ENCODE measurements around the gene SELE. TPM values are rescaled to one million over a fixed set of nuclear protein-coding genes. Genes with fewer than 3 reads are reported as not detected.
A peak's percentile ranks its signal among the peaks of the same experiment; 100 is the strongest.

Gene SELE
- total and polyA plus RNA-seq, 4 donors, result 0.18 to 38.8 (median 14.8) TPM; not detected in 1

DNA sequence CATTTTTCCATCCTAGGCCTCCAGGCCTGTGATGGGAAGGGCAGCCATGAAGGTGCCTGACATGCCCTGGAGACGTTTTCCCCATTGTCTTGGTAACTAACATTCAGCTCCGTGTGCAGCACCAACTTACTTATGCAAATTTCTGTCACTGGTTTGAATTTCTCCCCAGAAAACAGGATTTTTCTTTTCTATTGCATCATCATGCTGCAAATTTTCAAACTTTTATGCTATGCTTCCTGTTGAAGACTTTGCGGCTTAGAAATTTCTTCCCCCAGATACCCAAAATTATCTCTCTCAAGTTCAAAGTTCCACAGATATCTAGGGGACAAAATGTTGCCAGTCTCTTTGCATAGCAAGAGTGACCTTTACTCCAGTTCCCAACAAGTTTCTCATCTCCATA is 25.2 kb upstream of the SELE start:
- no peaks in the 10 kb centered on the region for H3K4me1 ChIP-seq (ENCODE audit: control insufficient read depth in 1 of 2, insufficient read depth in 2 of 2, low read length in 2 of 2)
- no peak overlapping the region for H3K4me3 ChIP-seq (ENCODE audit: low read length in 2 of 2)
- H3K36me3 ChIP-seq (ENCODE audit: control insufficient read depth in 1 of 2, insufficient read depth in 2 of 2, low read length in 1 of 2), result no peaks in the 10 kb centered on the region
- no peaks in the 10 kb centered on the region for H3K27me3 ChIP-seq (ENCODE audit: control insufficient read depth in 1 of 2, insufficient read depth in 2 of 2, low read length in 1 of 2)
- ATAC-seq (ENCODE audit: low FRiP score) (no peak), DNase-seq (no peak)
- H3K9me3 ChIP-seq (ENCODE audit: control insufficient read depth, low read length), result no peaks in the 10 kb centered on the region
- 77 to 82% methylated on average over 3 of the region's 3 CpGs for WGBS, 2 donors
- intact Hi-C loops (cut with DNase I), result no loop called here
- H3K27ac ChIP-seq (ENCODE audit: low read depth in 1 of 2, low read length in 2 of 2), result no peak overlapping the region

DNA sequence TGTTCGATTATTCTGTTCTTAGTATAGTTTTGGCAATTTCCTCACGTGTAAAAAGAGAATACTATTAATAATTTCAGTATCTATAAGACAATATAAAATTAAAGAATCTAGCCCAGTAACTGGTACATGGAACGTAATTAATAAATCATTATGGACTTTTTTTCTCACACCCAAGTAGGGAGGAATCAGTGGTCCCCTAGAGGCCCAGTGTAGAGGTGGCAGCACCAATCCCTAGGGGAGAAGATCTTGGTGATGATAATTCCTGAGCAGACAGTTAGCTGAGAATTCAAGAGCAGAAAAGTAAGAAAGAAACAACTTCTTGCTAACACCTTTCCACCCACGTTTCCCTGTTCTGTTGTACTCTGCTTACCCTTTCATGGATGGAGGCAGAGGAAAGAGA is 19.7 kb upstream of the SELE start:
- H3K9me3 ChIP-seq (ENCODE audit: control insufficient read depth, low read length), result no peaks in the 10 kb centered on the region
- no peaks in the 10 kb centered on the region for H3K27me3 ChIP-seq (ENCODE audit: control insufficient read depth in 1 of 2, insufficient read depth in 2 of 2, low read length in 1 of 2)
- intact Hi-C loops (cut with DNase I), result no loop called here
- H3K4me3 ChIP-seq (ENCODE audit: low read length in 2 of 2), result no peak overlapping the region
- WGBS, 2 donors, result 56 to 58% methylated on average over 4 of the region's 4 CpGs
- ATAC-seq (ENCODE audit: low FRiP score) (no peak), DNase-seq (no peak)
- H3K36me3 ChIP-seq (ENCODE audit: control insufficient read depth in 1 of 2, insufficient read depth in 2 of 2, low read length in 1 of 2), result no peaks in the 10 kb centered on the region
- no peak overlapping the region for H3K27ac ChIP-seq (ENCODE audit: low read depth in 1 of 2, low read length in 2 of 2)
- no peaks in the 10 kb centered on the region for H3K4me1 ChIP-seq (ENCODE audit: control insufficient read depth in 1 of 2, insufficient read depth in 2 of 2, low read length in 2 of 2)

DNA sequence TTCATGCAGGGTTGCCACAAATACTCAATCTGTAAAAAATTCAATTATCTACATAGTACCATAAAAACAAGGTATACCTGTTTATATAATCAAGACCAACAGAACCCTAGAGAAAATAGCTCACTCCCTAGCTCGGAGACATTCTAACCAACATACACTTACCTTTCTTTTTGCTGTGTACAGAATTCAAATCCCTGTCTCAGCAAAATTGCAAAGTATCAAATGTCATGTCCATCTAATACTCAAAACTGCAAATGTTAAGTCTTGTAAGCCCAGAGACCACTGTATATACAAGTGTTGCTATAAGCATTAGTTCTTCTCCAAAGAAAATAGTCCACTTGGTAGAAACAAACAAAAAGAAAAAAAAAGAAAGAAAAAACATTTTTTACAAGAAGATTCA is 16.2 kb upstream of the SELE start:
- ATAC-seq (ENCODE audit: low FRiP score) (no peak), DNase-seq (no peak)
- H3K27me3 ChIP-seq (ENCODE audit: control insufficient read depth in 1 of 2, insufficient read depth in 2 of 2, low read length in 1 of 2), result no peaks in the 10 kb centered on the region
- H3K36me3 ChIP-seq (ENCODE audit: control insufficient read depth in 1 of 2, insufficient read depth in 2 of 2, low read length in 1 of 2), result no peaks in the 10 kb centered on the region
- intact Hi-C loops (cut with DNase I), result no loop called here
- no peaks in the 10 kb centered on the region for H3K9me3 ChIP-seq (ENCODE audit: control insufficient read depth, low read length)
- no peak overlapping the region for H3K4me3 ChIP-seq (ENCODE audit: low read length in 2 of 2)
- no peak overlapping the region for H3K27ac ChIP-seq (ENCODE audit: low read depth in 1 of 2, low read length in 2 of 2)
- WGBS, 2 donors, result 67 to 85% methylated on average over 1 of the region's 1 CpG
- no peaks in the 10 kb centered on the region for H3K4me1 ChIP-seq (ENCODE audit: control insufficient read depth in 1 of 2, insufficient read depth in 2 of 2, low read length in 2 of 2)

DNA sequence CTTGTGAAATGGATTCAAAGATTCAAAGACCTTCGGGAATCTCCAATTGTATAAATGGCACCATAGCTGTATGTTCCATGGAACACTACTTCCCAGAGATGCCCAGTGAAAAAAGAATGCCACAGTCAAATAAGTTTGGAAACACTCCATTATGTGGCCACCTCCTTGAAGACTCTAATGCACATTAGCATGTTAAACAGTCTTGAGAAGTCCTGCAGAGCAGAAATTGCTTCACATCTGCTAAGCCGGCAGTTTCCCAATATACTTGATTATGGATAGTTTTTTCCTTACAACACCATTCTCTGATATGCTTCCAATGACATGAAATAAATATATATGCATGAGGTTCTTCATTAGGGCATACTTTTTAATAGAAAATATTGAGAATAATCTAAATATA is 12.7 kb upstream of the SELE start:
- H3K4me3 ChIP-seq (ENCODE audit: low read length in 2 of 2), result no peak overlapping the region
- H3K36me3 ChIP-seq (ENCODE audit: control insufficient read depth in 1 of 2, insufficient read depth in 2 of 2, low read length in 1 of 2), result no peaks in the 10 kb centered on the region
- H3K27ac ChIP-seq (ENCODE audit: low read depth in 1 of 2, low read length in 2 of 2), result no peak overlapping the region
- no peaks in the 10 kb centered on the region for H3K4me1 ChIP-seq (ENCODE audit: control insufficient read depth in 1 of 2, insufficient read depth in 2 of 2, low read length in 2 of 2)
- H3K9me3 ChIP-seq (ENCODE audit: control insufficient read depth, low read length), result no peaks in the 10 kb centered on the region
- ATAC-seq (ENCODE audit: low FRiP score), result no peak
- WGBS, 2 donors, result 86 to 89% methylated on average over 2 of the region's 2 CpGs
- no peak for DNase-seq
- intact Hi-C loops (cut with DNase I), result no loop called here
- H3K27me3 ChIP-seq (ENCODE audit: control insufficient read depth in 1 of 2, insufficient read depth in 2 of 2, low read length in 1 of 2), result no peaks in the 10 kb centered on the region

DNA sequence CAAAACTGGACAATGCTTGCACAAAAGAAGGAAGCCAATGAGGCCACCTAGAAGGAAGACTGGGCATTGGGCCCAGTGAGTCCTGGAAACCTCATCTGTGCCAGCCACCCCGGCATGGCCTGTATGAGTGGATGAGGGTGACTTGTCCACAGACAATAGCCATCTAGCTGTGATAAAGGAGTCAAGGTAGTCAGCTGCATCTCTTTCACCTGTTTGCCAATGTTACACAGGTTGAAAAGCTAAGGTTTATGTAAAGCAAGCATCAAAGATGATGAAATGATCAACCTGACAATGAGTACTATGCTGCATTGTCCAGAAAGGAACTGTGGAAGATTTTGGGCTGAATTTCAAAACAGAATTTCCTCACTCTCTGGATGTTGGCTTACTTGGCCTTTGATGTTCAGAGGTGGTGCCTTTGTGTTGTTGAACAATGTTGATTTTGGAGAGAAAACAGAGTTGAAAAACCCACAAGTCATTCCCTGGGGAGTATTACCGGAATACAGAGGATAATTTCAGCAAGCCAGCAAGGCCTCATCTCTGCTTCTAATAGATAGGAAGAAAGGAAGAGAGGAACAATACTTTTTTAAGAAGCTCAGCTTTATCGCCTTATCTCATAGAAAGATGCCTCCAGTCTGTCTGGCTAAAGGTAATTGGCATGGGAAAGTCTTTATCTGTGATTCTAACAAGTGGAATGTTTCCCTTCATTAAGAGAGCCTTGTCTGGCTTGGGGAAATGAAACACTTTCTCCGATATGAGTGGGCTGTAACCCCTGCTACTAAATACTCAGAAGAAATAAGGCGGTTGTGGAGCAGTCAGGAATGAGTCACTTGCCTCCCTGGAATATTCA is 11.4 kb upstream of the SELE start:
- no peak overlapping the region for H3K4me3 ChIP-seq (ENCODE audit: low read length in 2 of 2)
- H3K9me3 ChIP-seq (ENCODE audit: control insufficient read depth, low read length), result no peaks in the 10 kb centered on the region
- no peaks in the 10 kb centered on the region for H3K36me3 ChIP-seq (ENCODE audit: control insufficient read depth in 1 of 2, insufficient read depth in 2 of 2, low read length in 1 of 2)
- H3K27ac ChIP-seq (ENCODE audit: low read depth in 1 of 2, low read length in 2 of 2), result no peak overlapping the region
- WGBS, 2 donors, result 59 to 60% methylated on average over 5 of the region's 5 CpGs
- intact Hi-C loops (cut with DNase I), result no loop called here
- no peaks in the 10 kb centered on the region for H3K27me3 ChIP-seq (ENCODE audit: control insufficient read depth in 1 of 2, insufficient read depth in 2 of 2, low read length in 1 of 2)
- no peak for ATAC-seq (ENCODE audit: low FRiP score)
- H3K4me1 ChIP-seq (ENCODE audit: control insufficient read depth in 1 of 2, insufficient read depth in 2 of 2, low read length in 2 of 2), result no peaks in the 10 kb centered on the region
- no peak for DNase-seq

DNA sequence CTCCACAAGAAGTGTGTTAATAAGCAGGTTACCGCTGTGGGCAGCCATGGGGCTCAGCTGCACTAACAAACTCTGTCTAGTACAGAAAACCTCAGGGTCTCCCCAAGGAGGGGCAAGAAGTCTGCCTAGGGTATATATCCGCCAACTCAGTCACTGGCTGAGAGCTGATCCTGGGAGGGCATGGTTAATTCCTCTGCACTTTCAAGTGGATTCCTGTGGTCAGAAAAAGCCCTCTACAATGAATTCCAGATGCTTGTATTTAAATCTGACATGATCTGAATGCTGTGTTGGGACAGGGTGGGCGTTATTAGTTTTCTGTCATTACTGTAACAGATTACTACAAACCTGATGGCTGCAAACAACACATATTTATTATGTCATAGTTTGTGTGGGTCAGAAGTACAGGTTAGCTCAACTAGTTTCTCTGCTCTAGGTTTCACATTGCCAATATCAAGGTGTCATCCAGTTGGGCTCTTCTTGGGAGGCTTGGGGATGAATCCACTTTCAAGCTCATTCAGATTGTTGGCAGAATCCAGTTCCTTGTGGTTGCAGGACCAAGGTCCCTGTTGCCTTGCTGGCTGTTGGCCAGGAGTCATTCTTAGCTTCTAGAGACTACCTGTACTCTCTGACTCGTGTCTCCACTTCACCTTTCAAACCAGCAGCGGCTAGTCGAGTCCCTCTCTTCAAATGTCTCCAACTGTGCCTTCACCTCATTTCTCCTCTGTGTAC is 8.0 kb upstream of the SELE start:
- ATAC-seq (ENCODE audit: low FRiP score), result no peak
- no peaks in the 10 kb centered on the region for H3K36me3 ChIP-seq (ENCODE audit: control insufficient read depth in 1 of 2, insufficient read depth in 2 of 2, low read length in 1 of 2)
- no peak overlapping the region for H3K27ac ChIP-seq (ENCODE audit: low read depth in 1 of 2, low read length in 2 of 2)
- H3K9me3 ChIP-seq (ENCODE audit: control insufficient read depth, low read length), result no peaks in the 10 kb centered on the region
- no peak overlapping the region for H3K4me3 ChIP-seq (ENCODE audit: low read length in 2 of 2)
- intact Hi-C loops (cut with DNase I), result no loop called here
- H3K27me3 ChIP-seq (ENCODE audit: control insufficient read depth in 1 of 2, insufficient read depth in 2 of 2, low read length in 1 of 2), result no peaks in the 10 kb centered on the region
- DNase-seq, result no peak
- WGBS, 2 donors, result 77 to 82% methylated on average over 6 of the region's 6 CpGs
- no peaks in the 10 kb centered on the region for H3K4me1 ChIP-seq (ENCODE audit: control insufficient read depth in 1 of 2, insufficient read depth in 2 of 2, low read length in 2 of 2)

DNA sequence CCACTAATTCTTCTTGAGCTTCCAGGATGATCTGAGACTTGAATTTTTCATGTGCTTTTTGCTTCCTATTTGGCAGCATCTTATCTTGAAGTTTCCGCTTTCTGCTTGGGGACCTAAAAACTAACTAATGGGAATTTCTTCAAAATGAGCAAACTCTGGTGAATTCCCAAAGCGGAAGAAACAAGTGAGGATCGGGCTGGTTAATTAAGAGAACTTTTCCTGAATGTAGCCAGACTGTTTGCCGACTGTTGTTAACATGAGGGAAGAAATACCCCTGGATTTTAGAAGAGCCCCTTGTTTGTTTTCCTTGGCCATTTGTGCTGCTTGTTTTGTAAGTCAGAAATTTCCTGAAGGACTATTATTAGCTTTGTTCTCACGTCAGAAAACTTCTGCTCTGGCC is 6.1 kb upstream of the SELE start:
- Histone ChIP-seq H3K4me1 (ENCODE audit: control insufficient read depth in 1 of 2, insufficient read depth in 2 of 2, low read length in 2 of 2) (no peaks in the 10 kb centered on the region), H3K4me3 (ENCODE audit: low read length in 2 of 2) (no peak overlapping the region), H3K27ac (ENCODE audit: low read depth in 1 of 2, low read length in 2 of 2) (peak overlapping the region in 1 of 2 donors; percentile 64), H3K9me3 (ENCODE audit: control insufficient read depth, low read length) (no peaks in the 10 kb centered on the region), H3K27me3 (ENCODE audit: control insufficient read depth in 1 of 2, insufficient read depth in 2 of 2, low read length in 1 of 2) (no peaks in the 10 kb centered on the region), H3K36me3 (ENCODE audit: control insufficient read depth in 1 of 2, insufficient read depth in 2 of 2, low read length in 1 of 2) (no peaks in the 10 kb centered on the region)
- 6 to 8% methylated on average over 5 of the region's 5 CpGs for WGBS, 2 donors
- ATAC-seq (ENCODE audit: low FRiP score) (no peak), DNase-seq (no peak)
- intact Hi-C loops (cut with DNase I), result no loop called here

DNA sequence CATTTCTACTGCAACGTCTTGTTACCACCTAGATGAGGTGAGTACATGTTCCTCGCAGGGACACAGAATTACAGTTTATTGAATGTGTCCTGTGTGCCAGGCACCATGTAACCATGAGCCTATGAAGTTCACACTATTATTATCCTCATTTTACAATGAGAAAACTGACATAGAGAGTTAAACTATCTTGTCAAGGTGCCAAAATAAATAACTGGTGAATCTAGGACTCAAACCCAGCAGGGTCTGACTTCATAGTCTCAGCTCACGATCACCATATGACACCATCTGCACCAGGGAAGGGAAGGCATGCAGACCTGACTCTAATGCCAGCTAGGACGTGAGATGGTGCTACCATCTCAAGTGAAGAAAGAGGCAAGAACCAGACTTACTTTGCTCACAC is 2.4 kb downstream of the SELE start:
- intact Hi-C loops (cut with DNase I), result no loop called here
- H3K4me3 ChIP-seq (ENCODE audit: low read length in 2 of 2), result no peak overlapping the region
- no peak overlapping the region for H3K27ac ChIP-seq (ENCODE audit: low read depth in 1 of 2, low read length in 2 of 2)
- H3K4me1 ChIP-seq (ENCODE audit: control insufficient read depth in 1 of 2, insufficient read depth in 2 of 2, low read length in 2 of 2), result no peaks in the 10 kb centered on the region
- no peak for ATAC-seq (ENCODE audit: low FRiP score)
- H3K27me3 ChIP-seq (ENCODE audit: control insufficient read depth in 1 of 2, insufficient read depth in 2 of 2, low read length in 1 of 2), result no peaks in the 10 kb centered on the region
- DNase-seq, result no peak
- H3K9me3 ChIP-seq (ENCODE audit: control insufficient read depth, low read length), result peaks cover 2% of the 10 kb centered on the region
- no peaks in the 10 kb centered on the region for H3K36me3 ChIP-seq (ENCODE audit: control insufficient read depth in 1 of 2, insufficient read depth in 2 of 2, low read length in 1 of 2)
- WGBS, 2 donors, result 47 to 49% methylated on average over 4 of the region's 4 CpGs

DNA sequence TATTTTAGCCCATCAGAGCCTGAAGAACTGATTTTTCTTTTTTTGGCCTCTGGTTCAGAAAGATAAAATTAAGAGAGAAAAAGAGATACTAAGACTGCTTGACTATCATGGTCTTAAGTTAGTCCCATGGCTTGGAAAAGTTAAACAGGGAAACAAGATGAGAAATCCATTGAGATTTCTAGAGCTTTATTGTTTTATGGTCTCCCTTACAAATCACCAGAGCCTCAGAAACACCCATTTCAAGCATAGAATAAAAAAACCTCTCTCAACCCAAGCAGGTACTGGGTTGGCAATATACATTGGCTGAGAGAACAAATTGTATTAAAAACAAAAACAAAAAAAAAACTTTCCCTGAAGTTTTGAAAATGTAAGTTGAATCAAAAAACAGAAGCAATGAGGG is 3.9 kb downstream of the SELE start:
- DNase-seq, result no peak
- Histone ChIP-seq H3K36me3 (ENCODE audit: control insufficient read depth in 1 of 2, insufficient read depth in 2 of 2, low read length in 1 of 2) (no peaks in the 10 kb centered on the region), H3K4me3 (ENCODE audit: low read length in 2 of 2) (no peak overlapping the region), H3K4me1 (ENCODE audit: control insufficient read depth in 1 of 2, insufficient read depth in 2 of 2, low read length in 2 of 2) (no peaks in the 10 kb centered on the region), H3K27me3 (ENCODE audit: control insufficient read depth in 1 of 2, insufficient read depth in 2 of 2, low read length in 1 of 2) (no peaks in the 10 kb centered on the region), H3K27ac (ENCODE audit: low read depth in 1 of 2, low read length in 2 of 2) (no peak overlapping the region), H3K9me3 (ENCODE audit: control insufficient read depth, low read length) (peaks cover 2% of the 10 kb centered on the region)
- intact Hi-C loops (cut with DNase I), result no loop called here
- ATAC-seq (ENCODE audit: low FRiP score), result no peak
